ENCODE measurements around the gene STRA6. TPM values are rescaled to one million over a fixed set of nuclear protein-coding genes. Genes with fewer than 3 reads are reported as not detected.

Gene STRA6
- total RNA-seq, 1 donor from 2014 or later, result not detected

DNA sequence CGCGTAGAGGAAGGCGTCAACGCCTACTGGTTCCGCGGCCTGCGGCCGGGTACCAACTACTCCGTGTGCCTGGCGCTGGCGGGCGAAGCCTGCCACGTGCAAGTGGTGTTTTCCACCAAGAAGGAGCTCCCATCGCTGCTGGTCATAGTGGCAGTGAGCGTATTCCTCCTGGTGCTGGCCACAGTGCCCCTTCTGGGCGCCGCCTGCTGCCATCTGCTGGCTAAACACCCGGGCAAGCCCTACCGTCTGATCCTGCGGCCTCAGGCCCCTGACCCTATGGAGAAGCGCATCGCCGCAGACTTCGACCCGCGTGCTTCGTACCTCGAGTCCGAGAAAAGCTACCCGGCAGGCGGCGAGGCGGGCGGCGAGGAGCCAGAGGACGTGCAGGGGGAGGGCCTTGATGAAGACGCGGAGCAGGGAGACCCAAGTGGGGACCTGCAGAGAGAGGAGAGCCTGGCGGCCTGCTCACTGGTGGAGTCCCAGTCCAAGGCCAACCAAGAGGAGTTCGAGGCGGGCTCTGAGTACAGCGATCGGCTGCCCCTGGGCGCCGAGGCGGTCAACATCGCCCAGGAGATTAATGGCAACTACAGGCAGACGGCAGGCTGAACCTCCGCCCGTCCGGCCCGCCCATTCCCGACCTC lies 68.1 kb downstream of the STRA6 start:
- TF ChIP-seq, protein P1, sequence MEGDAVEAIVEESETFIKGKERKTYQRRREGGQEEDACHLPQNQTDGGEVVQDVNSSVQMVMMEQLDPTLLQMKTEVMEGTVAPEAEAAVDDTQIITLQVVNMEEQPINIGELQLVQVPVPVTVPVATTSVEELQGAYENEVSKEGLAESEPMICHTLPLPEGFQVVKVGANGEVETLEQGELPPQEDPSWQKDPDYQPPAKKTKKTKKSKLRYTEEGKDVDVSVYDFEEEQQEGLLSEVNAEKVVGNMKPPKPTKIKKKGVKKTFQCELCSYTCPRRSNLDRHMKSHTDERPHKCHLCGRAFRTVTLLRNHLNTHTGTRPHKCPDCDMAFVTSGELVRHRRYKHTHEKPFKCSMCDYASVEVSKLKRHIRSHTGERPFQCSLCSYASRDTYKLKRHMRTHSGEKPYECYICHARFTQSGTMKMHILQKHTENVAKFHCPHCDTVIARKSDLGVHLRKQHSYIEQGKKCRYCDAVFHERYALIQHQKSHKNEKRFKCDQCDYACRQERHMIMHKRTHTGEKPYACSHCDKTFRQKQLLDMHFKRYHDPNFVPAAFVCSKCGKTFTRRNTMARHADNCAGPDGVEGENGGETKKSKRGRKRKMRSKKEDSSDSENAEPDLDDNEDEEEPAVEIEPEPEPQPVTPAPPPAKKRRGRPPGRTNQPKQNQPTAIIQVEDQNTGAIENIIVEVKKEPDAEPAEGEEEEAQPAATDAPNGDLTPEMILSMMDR (IDR thresholded peaks at IDR 0.05), result peak in 2 of 3 experiments; percentile 33 to 40
- Histone ChIP-seq H3K4me3 (no peak overlapping the region), H3K27me3 (peaks cover 35% of the 10 kb centered on the region), H3K4me1 (peaks cover 3 to 25% of the 10 kb centered on the region in 2 donors), H3K9me3 (peaks cover 0 to 5% of the 10 kb centered on the region in 2 donors), H3K27ac (no peak overlapping the region), H3K36me3 (no peaks in the 10 kb centered on the region)
- intact Hi-C loops (cut with DNase I), result loop anchor here (5.0 kb wide), 1 partner anchor 73 kb away; no protein-coding TSS in a partner anchor
- DNase-seq (ENCODE audit: low spot score in 2 of 2), result no peak

DNA sequence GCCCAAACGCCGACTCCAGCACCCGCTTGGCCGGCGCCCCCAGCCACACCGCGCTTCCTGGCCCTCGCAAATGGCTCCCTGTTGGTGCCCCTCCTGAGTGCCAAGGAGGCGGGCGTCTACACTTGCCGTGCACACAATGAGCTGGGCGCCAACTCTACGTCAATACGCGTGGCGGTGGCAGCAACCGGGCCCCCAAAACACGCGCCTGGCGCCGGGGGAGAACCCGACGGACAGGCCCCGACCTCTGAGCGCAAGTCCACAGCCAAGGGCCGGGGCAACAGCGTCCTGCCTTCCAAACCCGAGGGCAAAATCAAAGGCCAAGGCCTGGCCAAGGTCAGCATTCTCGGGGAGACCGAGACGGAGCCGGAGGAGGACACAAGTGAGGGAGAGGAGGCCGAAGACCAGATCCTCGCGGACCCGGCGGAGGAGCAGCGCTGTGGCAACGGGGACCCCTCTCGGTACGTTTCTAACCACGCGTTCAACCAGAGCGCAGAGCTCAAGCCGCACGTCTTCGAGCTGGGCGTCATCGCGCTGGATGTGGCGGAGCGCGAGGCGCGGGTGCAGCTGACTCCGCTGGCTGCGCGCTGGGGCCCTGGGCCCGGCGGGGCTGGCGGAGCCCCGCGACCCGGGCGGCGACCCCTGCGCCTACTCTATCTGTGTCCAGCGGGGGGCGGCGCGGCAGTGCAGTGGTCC lies 68.7 kb downstream of the STRA6 start:
- Histone ChIP-seq H3K9me3 (peaks cover 0 to 5% of the 10 kb centered on the region in 2 donors), H3K36me3 (no peaks in the 10 kb centered on the region), H3K27me3 (peaks cover 35% of the 10 kb centered on the region), H3K27ac (no peak overlapping the region), H3K4me3 (no peak overlapping the region), H3K4me1 (peaks cover 3 to 27% of the 10 kb centered on the region in 2 donors)
- no peak for DNase-seq (ENCODE audit: low spot score in 2 of 2)
- intact Hi-C loops (cut with DNase I), result no loop called here
- TF ChIP-seq, protein P1 (IDR thresholded peaks at IDR 0.05), result no peak

- no peak for DNase-seq (ENCODE audit: low spot score in 2 of 2)
- peaks cover 0 to 5% of the 10 kb centered on the region in 2 donors for H3K9me3 ChIP-seq
- TF ChIP-seq, protein P1 (IDR thresholded peaks at IDR 0.05), result no peak
- no peaks in the 10 kb centered on the region for H3K36me3 ChIP-seq
- H3K27ac ChIP-seq, result no peak overlapping the region
- H3K4me1 ChIP-seq, result peaks cover 3 to 31% of the 10 kb centered on the region in 2 donors
- intact Hi-C loops (cut with DNase I), result no loop called here
- H3K4me3 ChIP-seq, result no peak overlapping the region
- peaks cover 35% of the 10 kb centered on the region for H3K27me3 ChIP-seq
These were observed 69.6 kb downstream of the STRA6 start for GRCh38 chr15:74132681-74133651.

DNA sequence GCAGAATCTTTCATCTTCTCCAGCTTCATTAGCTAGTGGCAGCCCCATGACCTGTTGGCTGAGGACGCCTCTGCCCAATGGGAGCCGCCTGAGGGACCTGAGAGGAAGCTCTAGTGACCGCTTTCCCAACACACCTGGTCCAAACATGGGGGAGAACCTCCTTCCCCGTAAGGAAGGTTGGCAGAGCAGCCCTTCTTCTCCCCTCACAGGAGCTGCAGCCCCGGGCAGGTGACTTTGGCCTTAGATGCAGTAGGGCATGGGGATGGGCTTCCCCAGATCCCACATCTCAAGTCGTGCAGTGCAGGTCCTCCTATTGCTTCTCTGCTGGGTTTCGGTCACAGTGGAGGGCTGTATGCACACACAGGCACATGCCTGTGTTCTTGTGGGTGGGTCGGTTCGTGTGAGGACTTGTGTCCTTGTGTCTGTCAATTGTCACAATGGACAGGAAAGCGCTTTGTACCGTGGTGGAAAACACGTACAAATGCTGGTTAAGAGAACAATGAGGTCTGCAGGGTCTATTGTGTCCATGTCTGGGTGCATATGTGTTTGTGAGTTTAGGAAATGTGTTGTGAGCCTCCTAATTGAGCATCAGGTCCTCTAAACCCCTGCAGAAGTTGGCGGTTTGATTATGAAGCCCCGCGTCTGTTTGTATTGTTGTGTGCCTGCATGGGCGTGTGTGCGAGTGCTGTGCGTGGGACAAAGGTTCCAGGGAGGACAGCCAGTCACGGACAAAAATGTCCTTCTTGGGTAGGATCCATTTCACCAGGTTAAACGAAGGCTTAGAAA lies 70.8 kb downstream of the STRA6 start:
- DNase-seq (ENCODE audit: low spot score in 2 of 2), result no peak
- H3K27me3 ChIP-seq, result peaks cover 35% of the 10 kb centered on the region
- TF ChIP-seq, protein P1 (IDR thresholded peaks at IDR 0.05), result no peak
- H3K9me3 ChIP-seq, result peaks cover 0 to 5% of the 10 kb centered on the region in 2 donors
- no peaks in the 10 kb centered on the region for H3K36me3 ChIP-seq
- peaks cover 3 to 27% of the 10 kb centered on the region in 2 donors for H3K4me1 ChIP-seq
- intact Hi-C loops (cut with DNase I), result no loop called here
- H3K4me3 ChIP-seq, result no peak overlapping the region
- no peak overlapping the region for H3K27ac ChIP-seq
